Measurements from ENCODE around the gene ACP2. TPM values are rescaled to one million over a fixed set of nuclear protein-coding genes. Genes with fewer than 3 reads are reported as not detected.

ACP2 gene, protein sequence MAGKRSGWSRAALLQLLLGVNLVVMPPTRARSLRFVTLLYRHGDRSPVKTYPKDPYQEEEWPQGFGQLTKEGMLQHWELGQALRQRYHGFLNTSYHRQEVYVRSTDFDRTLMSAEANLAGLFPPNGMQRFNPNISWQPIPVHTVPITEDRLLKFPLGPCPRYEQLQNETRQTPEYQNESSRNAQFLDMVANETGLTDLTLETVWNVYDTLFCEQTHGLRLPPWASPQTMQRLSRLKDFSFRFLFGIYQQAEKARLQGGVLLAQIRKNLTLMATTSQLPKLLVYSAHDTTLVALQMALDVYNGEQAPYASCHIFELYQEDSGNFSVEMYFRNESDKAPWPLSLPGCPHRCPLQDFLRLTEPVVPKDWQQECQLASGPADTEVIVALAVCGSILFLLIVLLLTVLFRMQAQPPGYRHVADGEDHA
- total RNA-seq, result 10 to 100 TPM; 41.5 to 59.9 TPM
- 10 to 100 TPM; 37.1 to 41.5 (median 41.1) TPM for polyA plus RNA-seq (ENCODE audit: insufficient read length in 6 of 6)
- long read RNA-seq, donor 1, transcript ACP2-201 (11 exons, 2,203 nt), result major isoform, 7 of 35 reads
- long read RNA-seq, donor 1, partial matches to known transcripts, result 25 of 35 reads
- long read RNA-seq, donor 1, other reads (novel, unspliced or antisense), result 0 of 35 reads
- long read RNA-seq, donor 2, transcript ACP2-201 (11 exons, 2,203 nt), result major isoform, 6 of 9 reads
- long read RNA-seq, donor 2, partial matches to known transcripts, result 0 of 9 reads
- long read RNA-seq, donor 2, other reads (novel, unspliced or antisense), result 0 of 9 reads
- long read RNA-seq, donor 3, partial matches to known transcripts, result 0 of 5 reads
- long read RNA-seq, donor 3, other reads (novel, unspliced or antisense), result 0 of 5 reads
- long read RNA-seq, donor 4, transcript ACP2-201 (11 exons, 2,203 nt), result major isoform, 12 of 14 reads
- long read RNA-seq, donor 4, partial matches to known transcripts, result 1 of 14 reads
- long read RNA-seq, donor 4, other reads (novel, unspliced or antisense), result 1 of 14 reads
- long read RNA-seq, donor 5, transcript ACP2-201 (11 exons, 2,203 nt), result major isoform, 8 of 14 reads
- long read RNA-seq, donor 5, partial matches to known transcripts, result 0 of 14 reads
- long read RNA-seq, donor 5, other reads (novel, unspliced or antisense), result 5 of 14 reads
- long read RNA-seq, donor 6, partial matches to known transcripts, result 0 of 5 reads
- long read RNA-seq, donor 6, other reads (novel, unspliced or antisense), result 0 of 5 reads
- long read RNA-seq, donor 7, partial matches to known transcripts, result 0 of 3 reads
- long read RNA-seq, donor 7, other reads (novel, unspliced or antisense), result 0 of 3 reads
- long read RNA-seq, donor 8, partial matches to known transcripts, result 25 of 30 reads
- long read RNA-seq, donor 8, other reads (novel, unspliced or antisense), result 0 of 30 reads
- long read RNA-seq, donor 9, result 0 reads
- long read RNA-seq, donor 10, partial matches to known transcripts, result 0 of 4 reads
- long read RNA-seq, donor 10, other reads (novel, unspliced or antisense), result 0 of 4 reads
- long read RNA-seq, donor 11, transcript ACP2-201 (11 exons, 2,203 nt), result major isoform, 14 of 15 reads
- long read RNA-seq, donor 11, partial matches to known transcripts, result 0 of 15 reads
- long read RNA-seq, donor 11, other reads (novel, unspliced or antisense), result 0 of 15 reads
- long read RNA-seq, donor 12, transcript ACP2-201 (11 exons, 2,203 nt), result major isoform, 5 of 5 reads
- long read RNA-seq, donor 12, partial matches to known transcripts, result 0 of 5 reads
- long read RNA-seq, donor 12, other reads (novel, unspliced or antisense), result 0 of 5 reads

DNA sequence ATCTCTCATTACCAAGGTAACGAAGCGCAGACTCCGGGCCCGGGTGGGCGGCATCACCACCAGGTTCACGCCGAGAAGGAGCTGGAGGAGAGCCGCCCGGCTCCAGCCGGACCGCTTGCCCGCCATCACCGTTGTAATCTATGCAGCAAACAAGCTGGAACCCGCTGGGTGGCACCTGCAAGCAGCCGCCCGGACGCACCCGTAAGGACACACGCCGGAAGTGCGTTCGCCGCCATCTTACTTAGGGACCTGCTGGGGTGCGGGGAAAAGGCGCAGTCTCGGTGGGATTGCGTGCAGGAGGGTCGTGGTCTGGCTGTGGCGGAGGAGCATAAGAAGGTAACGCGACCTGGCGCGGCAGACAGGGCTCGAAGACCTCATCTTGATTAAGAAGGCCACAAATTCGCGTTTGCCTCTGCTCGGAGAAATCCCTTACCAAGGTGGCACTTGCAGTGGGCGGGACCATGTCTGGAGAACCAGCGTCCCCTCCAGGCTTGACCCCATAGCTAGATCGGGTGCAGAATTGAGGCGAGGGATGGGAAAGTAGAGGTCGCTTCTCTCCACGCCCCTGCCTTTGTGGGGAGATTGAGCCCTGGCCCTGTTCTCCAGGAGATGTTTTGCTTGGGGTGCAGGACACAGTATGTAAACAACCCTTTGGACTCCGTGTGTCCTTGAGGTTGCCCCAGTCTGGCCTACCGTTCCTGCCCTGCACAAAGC is at the start of gene ACP2:
ACP2 (minus strand) TSS at position 151 of the 714 bp plus-strand sequence; CDS start at position 126, 25 bp downstream.
- peaks cover 17 to 57% of the 10 kb centered on the region in 2 donors for H3K4me1 ChIP-seq
- intact Hi-C loops (cut with DNase I), result no loop called here
- peak within 1 kb of the TSS; percentile 78 to 86 for H3K27ac ChIP-seq
- DNase-seq (peak; percentile 91 to 96 (median 94)), ATAC-seq (peak; percentile 98)
- peak within 1 kb of the TSS; percentile 57 to 72 for H3K4me3 ChIP-seq
- TF ChIP-seq, protein P1, sequence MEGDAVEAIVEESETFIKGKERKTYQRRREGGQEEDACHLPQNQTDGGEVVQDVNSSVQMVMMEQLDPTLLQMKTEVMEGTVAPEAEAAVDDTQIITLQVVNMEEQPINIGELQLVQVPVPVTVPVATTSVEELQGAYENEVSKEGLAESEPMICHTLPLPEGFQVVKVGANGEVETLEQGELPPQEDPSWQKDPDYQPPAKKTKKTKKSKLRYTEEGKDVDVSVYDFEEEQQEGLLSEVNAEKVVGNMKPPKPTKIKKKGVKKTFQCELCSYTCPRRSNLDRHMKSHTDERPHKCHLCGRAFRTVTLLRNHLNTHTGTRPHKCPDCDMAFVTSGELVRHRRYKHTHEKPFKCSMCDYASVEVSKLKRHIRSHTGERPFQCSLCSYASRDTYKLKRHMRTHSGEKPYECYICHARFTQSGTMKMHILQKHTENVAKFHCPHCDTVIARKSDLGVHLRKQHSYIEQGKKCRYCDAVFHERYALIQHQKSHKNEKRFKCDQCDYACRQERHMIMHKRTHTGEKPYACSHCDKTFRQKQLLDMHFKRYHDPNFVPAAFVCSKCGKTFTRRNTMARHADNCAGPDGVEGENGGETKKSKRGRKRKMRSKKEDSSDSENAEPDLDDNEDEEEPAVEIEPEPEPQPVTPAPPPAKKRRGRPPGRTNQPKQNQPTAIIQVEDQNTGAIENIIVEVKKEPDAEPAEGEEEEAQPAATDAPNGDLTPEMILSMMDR (IDR thresholded peaks at IDR 0.05), result no peak
- peaks cover 0 to 17% of the 10 kb centered on the region in 2 donors for H3K36me3 ChIP-seq
- no peaks in the 10 kb centered on the region for H3K27me3 ChIP-seq
- H3K9me3 ChIP-seq, result no peaks in the 10 kb centered on the region

DNA sequence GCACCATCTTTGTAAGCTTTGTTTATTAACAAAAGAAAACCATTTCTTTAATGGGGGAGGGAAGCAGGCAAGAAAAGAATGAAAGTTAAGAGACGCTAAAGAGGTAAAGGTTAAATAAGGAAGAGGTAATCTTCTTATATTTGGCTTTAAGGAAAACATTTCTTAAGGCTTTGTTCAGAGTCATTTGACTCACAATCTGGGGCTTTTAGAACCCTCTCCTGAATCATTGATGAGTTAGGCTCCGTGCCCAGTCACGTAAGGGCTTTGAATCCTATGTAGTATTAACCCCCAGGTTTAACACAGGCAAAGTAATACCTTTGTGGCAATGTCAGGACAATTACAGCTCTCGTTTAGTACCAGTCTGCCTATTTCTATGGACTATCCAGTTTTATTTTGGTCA is 47.4 kb upstream of the ACP2 start:
- ATAC-seq, result no peak
- Histone ChIP-seq H3K4me3 (no peak overlapping the region), H3K9me3 (peaks cover 0 to 13% of the 10 kb centered on the region in 2 donors), H3K4me1 (no peaks in the 10 kb centered on the region), H3K27ac (no peak overlapping the region), H3K27me3 (no peaks in the 10 kb centered on the region), H3K36me3 (peaks cover 4 to 100% of the 10 kb centered on the region in 2 donors)
- intact Hi-C loops (cut with DNase I), result no loop called here
- no peak for DNase-seq
- TF ChIP-seq, protein P1 (IDR thresholded peaks at IDR 0.05), result no peak

DNA sequence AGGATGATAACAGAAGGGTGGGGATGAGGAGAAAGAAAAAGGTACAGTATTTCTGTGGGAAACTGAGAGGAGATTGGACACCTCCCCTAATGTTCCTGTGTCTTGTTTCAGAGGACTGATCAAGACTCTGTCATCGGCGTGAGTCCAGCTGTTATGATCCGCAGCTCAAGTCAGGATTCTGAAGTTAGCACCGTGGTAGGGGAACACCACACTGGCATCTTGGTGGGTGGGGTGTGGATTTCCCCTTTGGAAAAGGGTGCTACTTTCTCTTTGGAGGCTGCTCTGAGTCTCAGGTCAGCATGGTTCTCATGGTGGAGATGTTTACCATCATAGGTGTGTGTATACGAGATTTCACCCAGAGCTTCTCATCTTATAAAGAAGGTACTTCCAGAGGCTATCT is 46.8 kb upstream of the ACP2 start:
- Histone ChIP-seq H3K4me3 (no peak overlapping the region), H3K27ac (no peak overlapping the region), H3K36me3 (peaks cover 4 to 100% of the 10 kb centered on the region in 2 donors), H3K9me3 (peaks cover 0 to 13% of the 10 kb centered on the region in 2 donors), H3K4me1 (no peaks in the 10 kb centered on the region), H3K27me3 (no peaks in the 10 kb centered on the region)
- intact Hi-C loops (cut with DNase I), result no loop called here
- ATAC-seq, result no peak
- TF ChIP-seq, protein P1 (IDR thresholded peaks at IDR 0.05), result no peak
- no peak for DNase-seq

DNA sequence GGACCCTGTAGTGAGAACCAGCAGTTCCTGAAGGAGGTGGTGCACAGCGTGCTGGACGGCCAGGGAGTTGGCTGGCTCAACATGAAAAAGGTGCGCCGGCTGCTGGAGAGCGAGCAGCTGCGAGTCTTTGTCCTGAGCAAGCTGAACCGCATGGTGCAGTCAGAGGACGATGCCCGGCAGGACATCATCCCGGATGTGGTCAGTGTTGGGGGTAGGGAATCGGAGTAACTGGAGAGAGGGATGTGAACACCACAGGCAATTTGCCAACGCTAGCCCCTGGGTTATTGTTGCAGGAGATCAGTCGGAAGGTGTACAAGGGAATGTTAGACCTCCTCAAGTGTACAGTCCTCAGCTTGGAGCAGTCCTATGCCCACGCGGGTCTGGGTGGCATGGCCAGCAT is 41.2 kb upstream of the ACP2 start:
- DNase-seq, result no peak
- no peaks in the 10 kb centered on the region for H3K9me3 ChIP-seq
- H3K36me3 ChIP-seq, result peaks cover 0 to 100% of the 10 kb centered on the region in 2 donors
- intact Hi-C loops (cut with DNase I), result no loop called here
- H3K4me1 ChIP-seq, result no peaks in the 10 kb centered on the region
- no peak overlapping the region for H3K27ac ChIP-seq
- H3K4me3 ChIP-seq, result no peak overlapping the region
- H3K27me3 ChIP-seq, result no peaks in the 10 kb centered on the region
- TF ChIP-seq, protein P1 (IDR thresholded peaks at IDR 0.05), result no peak
- no peak for ATAC-seq

All from left lung (tissue), 14 donors.